T follicular helper cell (primary cell): Measurements from ENCODE around the gene ATP6V0A1.
"Not testable (repeated sequence)": the region's sequence is repeated elsewhere in the genome, so short reads cannot be mapped to it uniquely, and the experiment has no call there.

Experiments used
- DNase-seq: peaks from one replicate; pipeline ENCODE4 v3.0.0-alpha.2; 2020; ENCODE audit warnings: low read depth

The ATP6V0A1 gene

GRCh38 chr17:42436391-42436790 is 22.3 kb upstream of the ATP6V0A1 start:
- no peak for DNase-seq

- no peak for DNase-seq
Observed at GRCh38 chr17:42438600-42439567, 19.8 kb upstream of the ATP6V0A1 start.

DNA sequence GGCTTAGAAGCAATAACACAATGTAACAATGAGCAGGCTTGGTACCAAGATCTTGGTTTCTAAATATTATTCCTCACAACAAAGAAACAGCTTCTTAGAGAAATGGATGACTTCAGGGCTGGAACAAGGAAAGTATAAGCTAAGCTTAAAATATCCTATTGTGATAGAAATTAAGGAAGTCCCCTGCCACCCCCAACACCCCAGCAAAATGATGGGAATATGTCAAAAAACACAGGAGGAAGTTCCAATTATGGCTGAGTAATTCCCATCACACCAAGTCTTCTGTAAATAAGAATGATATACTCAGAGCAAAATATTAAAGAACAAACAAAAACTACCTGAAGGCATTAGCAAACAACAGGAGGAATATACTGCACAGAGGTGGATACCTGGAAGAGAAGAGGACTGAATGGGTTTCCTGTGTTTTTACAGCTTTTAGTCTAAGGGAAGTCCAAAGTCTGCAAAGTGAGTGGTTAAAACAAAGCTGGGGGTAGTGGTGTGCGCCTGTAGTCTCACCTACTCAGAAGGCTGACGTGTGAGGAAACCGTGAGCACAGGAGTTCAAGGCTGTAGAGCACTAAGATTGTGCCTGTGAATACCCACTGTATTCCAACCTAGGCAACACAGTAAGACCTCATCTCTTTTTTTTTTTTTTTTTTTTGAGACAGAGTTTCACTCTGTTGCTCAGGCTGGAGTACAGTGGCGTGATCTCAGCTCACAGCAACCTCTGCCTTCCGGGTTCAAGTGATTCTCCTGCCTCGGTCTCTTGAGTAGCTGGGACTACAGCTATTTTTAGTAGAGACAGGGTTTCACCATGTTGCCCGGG is 17.1 kb upstream of the ATP6V0A1 start:
- DNase-seq, result no peak

DNA sequence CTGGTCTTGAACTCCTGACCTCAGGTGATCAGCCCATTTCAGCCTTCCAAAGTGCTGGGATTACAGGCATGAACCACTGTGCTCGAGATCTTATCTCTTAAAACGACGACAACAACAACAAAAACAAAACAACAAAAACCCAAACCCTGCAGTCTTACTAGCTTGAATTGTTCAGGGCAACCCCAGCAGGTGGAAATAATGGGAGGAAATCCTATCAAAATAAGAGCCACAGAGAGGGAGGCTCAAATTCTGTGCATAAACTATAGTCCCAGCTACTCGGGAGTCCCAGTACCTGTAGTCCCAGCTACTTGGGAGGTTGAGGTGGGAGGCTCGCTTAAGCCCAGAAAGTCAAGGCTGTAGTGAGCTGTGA is 16.5 kb upstream of the ATP6V0A1 start:
- no peak for DNase-seq

- DNase-seq, result not testable (repeated sequence)
Observed at GRCh38 chr17:42449176-42449575, 9.5 kb upstream of the ATP6V0A1 start.

DNA sequence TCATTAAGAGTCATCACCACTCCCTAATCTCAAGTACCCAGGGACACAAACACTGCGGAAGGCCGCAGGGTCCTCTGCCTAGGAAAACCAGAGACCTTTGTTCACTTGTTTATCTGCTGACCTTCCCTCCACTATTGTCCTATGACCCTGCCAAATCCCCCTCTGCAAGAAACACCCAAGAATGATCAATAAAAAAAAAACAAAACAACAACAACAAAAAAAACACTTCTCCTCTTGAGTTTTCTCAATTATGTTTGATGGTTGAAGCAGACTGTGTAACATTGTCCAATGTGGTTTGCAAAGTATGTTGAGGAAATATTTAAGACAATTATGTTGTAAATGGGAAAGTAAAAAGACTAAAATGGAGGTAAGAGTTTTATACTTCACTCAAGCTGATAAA is 8.8 kb upstream of the ATP6V0A1 start:
- DNase-seq, result not testable (repeated sequence)

- not testable (repeated sequence) for DNase-seq
Observed at GRCh38 chr17:42451270-42451669, 7.4 kb upstream of the ATP6V0A1 start.

GRCh38 chr17:42453439-42453838 is 5.2 kb upstream of the ATP6V0A1 start:
- no peak for DNase-seq

DNA sequence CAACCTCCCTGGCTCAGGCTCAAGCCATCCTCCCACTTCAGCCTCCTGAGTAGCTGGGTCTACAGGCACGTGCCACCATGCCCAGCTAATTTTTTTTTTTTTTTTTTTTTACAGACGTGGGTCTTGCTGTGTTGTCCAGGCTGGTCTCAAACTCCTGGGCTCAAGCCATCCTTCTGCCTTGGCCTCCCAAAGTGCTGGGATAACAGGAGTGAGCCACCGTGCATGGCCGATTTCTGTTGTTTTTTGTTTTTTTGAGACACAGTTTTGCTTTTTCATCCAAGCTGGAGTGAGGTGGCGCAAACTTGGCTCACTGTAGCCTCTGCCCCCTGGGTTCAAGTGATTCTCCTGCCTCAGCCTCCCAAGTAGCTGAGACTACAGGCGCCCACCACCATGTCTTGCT is 3.7 kb upstream of the ATP6V0A1 start:
- DNase-seq, result not testable (repeated sequence)

DNA sequence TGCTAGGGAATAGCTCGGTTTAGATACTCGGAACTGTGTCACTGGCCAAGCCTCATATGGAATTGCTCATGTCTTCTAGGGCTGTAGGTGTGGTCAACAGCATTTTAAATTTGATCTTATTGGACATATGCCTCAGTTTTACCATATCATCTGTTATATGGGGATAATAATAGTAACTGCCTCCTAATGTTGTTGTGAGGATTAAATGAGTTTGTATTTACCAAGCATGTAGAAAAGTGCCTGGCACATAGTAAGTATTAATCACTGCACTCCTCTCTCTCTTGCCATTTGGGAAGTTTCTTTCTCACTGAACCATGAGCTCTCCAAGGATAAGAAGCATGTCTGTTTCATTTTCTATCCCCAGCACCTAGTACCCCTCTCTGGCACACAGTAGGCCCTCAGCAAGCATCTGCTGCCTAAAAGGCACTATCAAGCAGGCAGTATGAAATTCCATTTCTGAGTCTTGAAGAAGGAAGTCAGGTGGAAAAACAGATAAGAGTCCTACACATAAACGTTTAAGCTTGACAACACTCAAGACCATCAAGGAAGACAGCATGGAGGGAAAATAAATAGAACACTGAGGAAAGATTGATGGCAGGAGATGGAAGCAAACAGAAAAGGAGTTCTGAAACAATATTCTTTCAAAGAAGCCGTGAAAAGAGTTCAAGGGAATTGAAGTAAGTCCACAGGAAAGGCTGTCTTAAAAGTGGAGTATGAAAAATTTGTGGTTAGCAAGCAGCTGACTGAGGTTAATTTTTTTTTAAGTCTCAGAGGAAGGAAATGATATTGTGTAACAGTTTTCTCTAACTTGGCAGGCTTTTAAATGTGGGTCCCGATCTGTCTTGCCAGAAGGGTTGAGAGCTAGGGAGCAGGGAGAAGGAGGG is 2.2 kb upstream of the ATP6V0A1 start:
- DNase-seq, result no peak

- DNase-seq, result no peak
Observed at GRCh38 chr17:42457107-42457792, 1.4 kb upstream of the ATP6V0A1 start.

DNA sequence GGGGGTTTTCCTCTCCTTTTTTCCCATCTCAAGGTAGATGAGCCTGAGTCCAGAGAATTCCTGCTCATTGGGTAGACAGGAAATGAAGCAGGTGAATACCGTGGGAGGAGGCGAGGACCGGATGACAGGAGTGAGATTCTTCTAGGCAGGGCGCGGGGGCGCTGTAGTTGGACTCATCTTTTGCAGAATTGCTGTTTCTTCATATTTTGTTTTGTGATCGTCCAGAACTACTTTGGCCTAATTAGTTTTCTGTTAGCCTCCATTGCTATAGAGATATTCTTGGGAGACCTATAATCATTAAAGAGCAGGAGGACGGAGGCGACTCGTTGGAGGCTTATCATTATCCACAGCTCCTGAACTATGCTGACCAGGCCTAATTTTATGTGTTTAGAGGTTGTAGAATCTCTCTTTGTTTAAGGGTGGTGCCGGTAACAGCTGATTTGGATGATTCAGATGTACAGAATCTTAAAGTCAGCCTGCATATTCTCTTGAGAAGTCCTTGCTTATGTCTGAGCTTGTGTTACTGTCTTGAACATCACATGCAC is 650 bp downstream of the ATP6V0A1 start:
- DNase-seq, result no peak

DNA sequence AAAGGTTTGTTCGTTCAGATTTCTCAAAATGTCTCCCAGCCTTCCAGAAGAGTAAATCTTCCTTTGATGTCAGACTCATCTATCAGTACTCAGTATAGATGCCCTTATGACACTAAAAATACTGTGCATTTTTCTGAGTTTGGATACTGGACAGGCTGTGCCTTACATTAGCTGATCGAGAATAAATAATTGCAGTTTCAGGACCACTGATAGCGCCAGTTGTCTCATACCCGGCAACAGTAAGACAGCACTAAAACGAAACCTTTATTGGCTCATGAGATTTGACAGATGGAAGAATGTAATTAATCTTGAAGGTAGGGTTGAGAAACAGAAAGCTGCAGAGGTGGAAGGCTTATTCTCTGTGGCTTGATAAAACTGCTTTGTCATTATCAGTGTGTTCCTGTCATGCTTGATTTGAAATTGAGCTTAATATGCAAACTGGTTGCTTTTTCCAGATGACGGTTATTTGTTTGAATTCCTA is 1.2 kb downstream of the ATP6V0A1 start:
- no peak for DNase-seq

- DNase-seq, result no peak
Observed at GRCh38 chr17:42460371-42460770, 1.7 kb downstream of the ATP6V0A1 start.

- DNase-seq, result no peak
Observed at GRCh38 chr17:42463976-42464400, 5.3 kb downstream of the ATP6V0A1 start.

GRCh38 chr17:42467889-42468288 is 9.2 kb downstream of the ATP6V0A1 start:
- no peak for DNase-seq

- no peak for DNase-seq
Observed at GRCh38 chr17:42472709-42473521, 14.2 kb downstream of the ATP6V0A1 start.

DNA sequence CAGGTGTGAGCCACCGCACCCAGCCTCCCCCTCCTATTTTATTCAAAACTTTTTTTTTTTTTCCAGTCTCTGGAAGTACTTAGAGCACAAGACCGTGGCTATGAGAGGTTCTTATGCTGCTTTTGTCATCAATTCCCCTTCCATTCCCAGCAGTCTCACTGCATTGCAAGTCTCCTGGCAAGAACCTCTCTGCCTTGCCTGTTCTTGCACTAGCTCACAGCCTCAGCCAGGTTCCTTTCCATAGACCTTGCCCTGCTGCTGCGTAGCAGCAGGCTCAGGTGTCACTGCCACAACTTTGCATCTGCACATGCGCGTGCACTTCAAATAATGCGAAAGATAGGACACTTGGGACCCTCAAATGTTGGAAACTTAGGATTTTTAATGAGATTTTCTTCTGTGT is 15.6 kb downstream of the ATP6V0A1 start:
- DNase-seq, result no peak

- DNase-seq, result no peak
Observed at GRCh38 chr17:42475121-42475520, 16.4 kb downstream of the ATP6V0A1 start.

DNA sequence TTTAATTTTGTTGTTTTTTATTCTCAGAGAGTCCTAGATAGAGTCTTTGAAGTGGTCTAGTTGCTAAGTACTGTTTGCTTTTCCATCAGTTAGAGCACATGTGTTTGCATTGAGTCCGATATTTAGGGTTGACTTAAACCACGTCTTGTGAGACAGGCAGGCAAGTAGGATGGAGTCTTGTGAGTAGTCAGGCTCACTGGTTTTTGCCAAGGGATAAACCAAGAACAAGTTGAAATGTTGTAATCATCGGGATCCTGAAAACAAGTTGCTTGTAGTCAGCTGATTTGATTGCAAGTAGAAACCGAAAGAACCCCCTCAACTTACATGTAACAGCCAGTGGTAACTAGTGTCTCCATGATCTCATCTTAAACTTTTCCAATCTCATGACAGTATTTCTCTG is 17.2 kb downstream of the ATP6V0A1 start:
- DNase-seq, result no peak
